NCI-H446 (cell line): ENCODE results near the gene FTSJ1.
"Not testable (repeated sequence)": the region's sequence is repeated elsewhere in the genome, so short reads cannot be mapped to it uniquely, and the experiment has no call there.

Experiments
- DNase-seq, 2 experiments: peaks; one replicate each; lab custom pipeline; 2025; lab: John Stamatoyannopoulos, UW

FTSJ1 gene

GRCh38 chrX:48523682-48524081 is 47.7 kb downstream of the FTSJ1 start:
- no peak for DNase-seq

GRCh38 chrX:48525853-48526252 is 49.9 kb downstream of the FTSJ1 start:
- DNase-seq, result not testable (repeated sequence)

- DNase-seq, result no peak
Measured at GRCh38 chrX:48530736-48531135, 54.7 kb downstream of the FTSJ1 start.

GRCh38 chrX:48531358-48531959 is 55.5 kb downstream of the FTSJ1 start:
- peak in 1 of 2 experiments; percentile 24 for DNase-seq

- no peak for DNase-seq
Measured at GRCh38 chrX:48532161-48532560, 56.2 kb downstream of the FTSJ1 start.

- no peak for DNase-seq
Measured at GRCh38 chrX:48533165-48533564, 57.2 kb downstream of the FTSJ1 start.
